HFFc6 (cell line): ENCODE data around the gene ZNHIT1. TPM values are rescaled to one million over a fixed set of nuclear protein-coding genes. Genes with fewer than 3 reads are reported as not detected.
A peak's percentile ranks its signal among the peaks of the same experiment; 100 is the strongest.

ENCODE experiments used
- DNase-seq: peaks from one replicate; pipeline ENCODE4 v3.0.0-alpha.2; 2018
- H3K27ac Mint-ChIP-seq: 2 replicates; pipeline ENCODE4 v1.8.0; 2020; ENCODE audit warnings: mild to moderate bottlenecking, mixed read lengths
- H3K27me3 Mint-ChIP-seq: 2 replicates; pipeline ENCODE4 v1.8.0; 2021; ENCODE audit warnings: mild to moderate bottlenecking, moderate library complexity, mixed read lengths; ENCODE audit not compliant: insufficient read depth
- H3K36me3 Mint-ChIP-seq: 2 replicates; pipeline ENCODE4 v1.8.0; 2021; ENCODE audit warnings: low read depth, mixed read lengths
- H3K4me1 Mint-ChIP-seq: 2 replicates; pipeline ENCODE4 v1.8.0; 2020; ENCODE audit warnings: low read depth, mixed read lengths
- H3K4me3 Mint-ChIP-seq: 2 replicates; pipeline ENCODE4 v1.8.0; 2020; ENCODE audit warnings: mild to moderate bottlenecking, moderate library complexity, mixed read lengths
- H3K9me3 Mint-ChIP-seq: 2 replicates; pipeline ENCODE4 v1.8.0; 2020; ENCODE audit warnings: mild to moderate bottlenecking, mixed read lengths
- CTCF ChIP-seq: fragments of 200-600 bp; sonication (generic); IDR thresholded peaks from 2 replicates; pipeline ENCODE4 v1.5.0; 2021; ENCODE audit warnings: antibody characterized with exemption, mild to moderate bottlenecking
- total RNA-seq, 6 experiments: library from RNA; stranded (reverse); fragmentation: NEBNext Ultra II Directional; extraction: Animal tissue kit (Norgen Biotek cat#: 25700); gene quantifications; 2 replicates in 1 of 6; 3 replicates in 5 of 6; pipeline ENCODE4 v1.2.3, GENCODE V29; 2021

ZNHIT1 gene
- total RNA-seq, 6 experiments from 2014 or later = 88.9 to 113 (median 94.0) TPM

DNA sequence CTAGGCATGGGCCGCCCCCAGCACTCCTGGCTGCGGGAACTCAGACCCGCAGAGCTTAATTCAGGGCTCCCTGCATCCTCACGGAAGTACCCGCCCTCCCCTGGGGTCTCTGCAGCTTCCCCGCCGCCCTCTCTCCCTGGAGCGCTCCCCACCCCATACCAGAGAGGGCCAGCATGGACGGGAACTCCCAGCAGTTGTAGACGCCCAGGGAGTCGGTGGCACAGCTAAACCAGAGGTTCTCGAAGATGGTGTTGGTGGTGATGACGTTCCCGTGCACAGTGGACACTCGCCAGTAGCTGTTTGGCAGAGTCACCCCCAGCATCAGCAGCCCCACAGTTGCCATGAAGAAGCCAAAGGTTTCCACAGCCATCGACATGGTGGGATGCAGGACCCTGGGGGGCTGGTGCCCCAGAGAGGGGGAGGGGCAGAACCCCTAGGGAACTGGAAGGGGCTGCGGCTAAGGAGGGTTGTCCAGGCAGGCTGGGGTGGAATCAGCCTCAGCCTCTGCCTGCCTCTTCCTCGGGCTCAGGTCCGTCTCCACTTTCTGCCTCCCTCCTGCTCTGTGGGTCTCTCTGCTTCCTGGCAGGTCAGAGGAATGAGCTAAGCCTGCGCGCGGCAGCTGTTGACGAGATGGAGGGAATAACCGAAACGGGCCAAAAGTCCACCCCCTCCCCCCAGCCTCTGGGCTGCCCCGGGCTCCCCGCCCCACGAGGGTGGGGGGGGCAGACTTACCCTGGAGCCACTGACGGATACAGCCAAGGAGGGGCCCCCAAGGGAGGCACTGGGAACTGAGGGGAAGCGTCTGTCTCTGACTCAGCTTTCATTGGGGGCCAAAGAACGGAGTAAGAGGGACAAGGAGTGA lies 19.5 kb downstream of the ZNHIT1 start, which contains the start of gene CLDN15:
CLDN15 (minus strand) TSS at position 597 of the 862 bp plus-strand sequence; CDS start at position 376, 221 bp downstream.
- no peak within 1 kb of the TSS for H3K4me3 Mint-ChIP-seq
- H3K27ac Mint-ChIP-seq = peak within 1 kb of the TSS; percentile 55; the same call in 1 of the 2 replicates
- DNase-seq = no peak

DNA sequence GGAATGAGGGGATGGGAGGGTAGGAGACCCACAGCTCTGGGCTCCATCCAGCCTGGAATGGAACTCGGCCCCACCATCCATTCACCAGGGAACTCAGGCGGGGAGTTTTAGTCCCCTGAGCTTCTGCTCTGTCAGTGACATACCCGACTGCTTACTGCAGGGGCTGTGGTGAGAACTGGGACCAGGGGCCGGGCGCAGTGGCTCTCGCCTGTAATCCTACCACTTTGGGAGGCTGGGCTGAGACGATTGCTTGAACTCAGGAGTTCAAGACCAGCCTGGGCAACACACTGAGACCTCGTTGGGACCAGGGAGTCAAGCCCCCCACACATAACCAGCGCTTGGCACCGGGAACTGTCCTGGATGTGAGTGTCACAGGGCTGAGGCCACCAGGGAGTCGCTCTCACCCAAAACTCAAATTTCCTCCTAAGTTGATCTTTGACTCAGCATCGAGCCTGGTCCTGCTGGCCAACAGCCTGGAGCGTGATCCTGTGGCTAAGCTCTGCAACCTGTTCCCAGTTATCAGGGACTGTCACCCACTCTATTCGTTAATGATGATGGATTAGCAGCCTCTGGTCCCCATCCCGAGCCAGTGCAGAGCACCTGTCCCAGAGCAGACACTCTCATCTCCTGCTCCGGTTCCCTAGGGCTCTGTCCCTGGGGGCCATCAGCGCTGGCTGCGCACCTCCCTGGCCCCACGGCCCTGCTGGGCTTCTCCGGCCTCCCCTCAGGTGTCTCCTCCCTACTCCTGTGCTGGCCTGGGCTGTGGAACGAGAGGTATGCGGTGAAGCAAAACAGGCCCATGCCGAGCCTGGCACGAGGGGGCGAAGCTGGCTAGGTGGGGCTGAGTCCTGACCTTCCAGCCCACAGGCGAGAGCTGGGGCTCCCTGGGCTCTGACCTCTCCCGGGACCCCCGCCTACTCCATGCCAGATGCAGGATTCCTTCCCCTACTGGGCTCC lies 20.5 kb downstream of the ZNHIT1 start:
- no peak overlapping the region for H3K4me3 Mint-ChIP-seq
- peak overlapping the region; percentile 55; the same call in 1 of the 2 replicates for H3K27ac Mint-ChIP-seq
- H3K27me3 Mint-ChIP-seq = no peaks in the 10 kb centered on the region; the same call in 1 of the 2 replicates
- no peaks in the 10 kb centered on the region for H3K36me3 Mint-ChIP-seq
- H3K9me3 Mint-ChIP-seq = no peaks in the 10 kb centered on the region
- DNase-seq = no peak
- no peak for TF ChIP-seq CTCF
- peaks cover 9% of the 10 kb centered on the region for H3K4me1 Mint-ChIP-seq

More for the DNA sequence above, 19.5 kb downstream of the ZNHIT1 start, which contains the start of gene CLDN15:
- H3K27me3 Mint-ChIP-seq = no peaks in the 10 kb centered on the region; the same call in none of the 2 replicates
- H3K36me3 Mint-ChIP-seq = no peaks in the 10 kb centered on the region
- peaks cover 7% of the 10 kb centered on the region; the same call in 1 of the 2 replicates for H3K4me1 Mint-ChIP-seq
- H3K9me3 Mint-ChIP-seq = no peaks in the 10 kb centered on the region
- TF ChIP-seq CTCF = no peak

- no peaks in the 10 kb centered on the region; the same call in 1 of the 2 replicates for H3K27me3 Mint-ChIP-seq
- H3K27ac Mint-ChIP-seq = no peak overlapping the region
- H3K36me3 Mint-ChIP-seq = no peaks in the 10 kb centered on the region
- DNase-seq = no peak
- H3K4me3 Mint-ChIP-seq = no peak overlapping the region
- H3K9me3 Mint-ChIP-seq = no peaks in the 10 kb centered on the region
- TF ChIP-seq CTCF = no peak
- peaks cover 15% of the 10 kb centered on the region for H3K4me1 Mint-ChIP-seq
Measured at GRCh38 chr7:101239191-101239950, 21.4 kb downstream of the ZNHIT1 start.

GRCh38 chr7:101239951-101240220 lies 21.9 kb downstream of the ZNHIT1 start:
- no peaks in the 10 kb centered on the region; the same call in 1 of the 2 replicates for H3K27me3 Mint-ChIP-seq
- H3K4me3 Mint-ChIP-seq = no peak overlapping the region
- H3K27ac Mint-ChIP-seq = no peak overlapping the region
- H3K9me3 Mint-ChIP-seq = no peaks in the 10 kb centered on the region
- peaks cover 15% of the 10 kb centered on the region for H3K4me1 Mint-ChIP-seq
- DNase-seq = no peak
- no peak for TF ChIP-seq CTCF
- H3K36me3 Mint-ChIP-seq = 0 out of 2 replicates have a peak, but pooled peaks cover under 1% of the 10 kb centered on the region
